DND-41 (cell line): ENCODE data around the gene TCF7.

Experiments
- ATAC-seq: fragments of 200-7000 bp; cut with Tn5 transposase; 3 replicates; pipeline ENCODE4 v1.9.1; 2021; ENCODE audit warnings: low read depth; ENCODE audit not compliant: insufficient read depth
- DNase-seq: peaks from one replicate; pipeline ENCODE4 v3.0.0-alpha.2; 2020
- H2AFZ ChIP-seq: 2 replicates; pipeline ENCODE4 v1.6.0; 2012; ENCODE audit warnings: low read depth, low read length
- H3K27ac ChIP-seq: 2 replicates; pipeline ENCODE4 v1.5.1; 2012; ENCODE audit warnings: low read length, inconsistent platforms
- H3K27me3 ChIP-seq: fragments of 200-600 bp; sonication (generic); 2 replicates; pipeline ENCODE4 v1.6.0; 2012; ENCODE audit warnings: low read length, mild to moderate bottlenecking, inconsistent platforms; ENCODE audit not compliant: insufficient read depth, poor library complexity
- H3K36me3 ChIP-seq: 2 replicates; pipeline ENCODE4 v1.5.1; 2012; ENCODE audit warnings: low read length, inconsistent platforms; ENCODE audit not compliant: insufficient read depth
- H3K4me1 ChIP-seq: 2 replicates; pipeline ENCODE4 v1.5.1; 2012; ENCODE audit warnings: mild to moderate bottlenecking, low read length; ENCODE audit not compliant: insufficient read depth
- H3K4me2 ChIP-seq: 2 replicates; pipeline ENCODE4 v1.6.0; 2012; ENCODE audit warnings: mild to moderate bottlenecking, moderate library complexity, low read length, inconsistent platforms; ENCODE audit not compliant: insufficient read depth
- H3K4me3 ChIP-seq, 2 experiments: fragments of 200-600 bp in 1 of 2; shearing (Covaris generic) in 1 of 2; 2 replicates each; pipeline ENCODE4 v1.5.1; 2012 to 2016; ENCODE audit warnings: inconsistent platforms in 2 of 2, low read length in 2 of 2, mild to moderate bottlenecking in 2 of 2, low read depth in 1 of 2, moderate library complexity in 1 of 2
- H3K79me2 ChIP-seq: 2 replicates; pipeline ENCODE4 v1.6.0; 2012; ENCODE audit warnings: low read length, inconsistent platforms; ENCODE audit not compliant: insufficient read depth
- H3K9ac ChIP-seq: 2 replicates; pipeline ENCODE4 v1.6.0; 2012; ENCODE audit warnings: low read depth, mild to moderate bottlenecking, inconsistent platforms, low read length, moderate library complexity
- H3K9me3 ChIP-seq: 2 replicates; pipeline ENCODE4 v1.5.1; 2012; ENCODE audit warnings: low read length, moderate library complexity, mild to moderate bottlenecking, inconsistent platforms; ENCODE audit not compliant: insufficient read depth, severe bottlenecking
- H4K20me1 ChIP-seq: 2 replicates; pipeline ENCODE4 v1.6.0; 2012; ENCODE audit warnings: low read length; ENCODE audit not compliant: insufficient read depth
- CTCF ChIP-seq: IDR thresholded peaks from 2 replicates; pipeline ENCODE4 v1.5.1; 2012; ENCODE audit warnings: borderline replicate concordance, low read length, moderate library complexity, mild to moderate bottlenecking; ENCODE audit not compliant: poor library complexity, severe bottlenecking; ENCODE audit errors: extremely low read depth
- EZH2 ChIP-seq: IDR thresholded peaks from 3 replicates; pipeline ENCODE4 v1.6.1; 2012; ENCODE audit warnings: borderline replicate concordance, low read depth, mild to moderate bottlenecking, moderate library complexity, low read length, inconsistent platforms; ENCODE audit not compliant: severe bottlenecking

The TCF7 gene

GRCh38 chr5:134115806-134116175, 1.3 kb downstream of the TCF7 start:
- Histone ChIP-seq H3K27ac (no peak overlapping the region), H2AFZ (no peak overlapping the region), H3K79me2 (no peaks in the 10 kb centered on the region), H3K27me3 (peaks cover 45% of the 10 kb centered on the region), H3K4me3 (no peak overlapping the region), H3K36me3 (no peaks in the 10 kb centered on the region), H3K9me3 (no peaks in the 10 kb centered on the region), H3K9ac (no peak overlapping the region), H3K4me2 (peak overlapping the region; percentile 99; the same call in 1 of the 2 replicates), H3K4me1 (peaks cover 12% of the 10 kb centered on the region), H4K20me1 (peaks cover 36% of the 10 kb centered on the region)
- no peak for TF ChIP-seq EZH2
- no peak for TF ChIP-seq CTCF
- ATAC-seq, result no peak
- DNase-seq, result no peak

GRCh38 chr5:134116286-134116685, 1.8 kb downstream of the TCF7 start:
- no peaks in the 10 kb centered on the region for H3K36me3 ChIP-seq
- H3K27me3 ChIP-seq, result peaks cover 45% of the 10 kb centered on the region
- H3K9me3 ChIP-seq, result no peaks in the 10 kb centered on the region
- H3K4me1 ChIP-seq, result peaks cover 12% of the 10 kb centered on the region
- H2AFZ ChIP-seq, result no peak overlapping the region
- no peak overlapping the region for H3K4me2 ChIP-seq
- no peak overlapping the region for H3K9ac ChIP-seq
- ATAC-seq (no peak), DNase-seq (no peak)
- H3K79me2 ChIP-seq, result no peaks in the 10 kb centered on the region
- H4K20me1 ChIP-seq, result peaks cover 36% of the 10 kb centered on the region
- no peak for TF ChIP-seq EZH2
- no peak for TF ChIP-seq CTCF
- H3K4me3 ChIP-seq, result no peak overlapping the region
- no peak overlapping the region for H3K27ac ChIP-seq

- Histone ChIP-seq H3K4me2 (no peak overlapping the region), H3K79me2 (no peaks in the 10 kb centered on the region), H3K4me1 (peaks cover 13% of the 10 kb centered on the region), H4K20me1 (peaks cover 36% of the 10 kb centered on the region), H3K4me3 (no peak overlapping the region), H2AFZ (no peak overlapping the region), H3K36me3 (no peaks in the 10 kb centered on the region), H3K27ac (no peak overlapping the region), H3K9ac (no peak overlapping the region), H3K9me3 (no peaks in the 10 kb centered on the region), H3K27me3 (peaks cover 41% of the 10 kb centered on the region)
- no peak for ATAC-seq
- no peak for DNase-seq
- TF ChIP-seq CTCF, result no peak
- peak; percentile 19 for TF ChIP-seq EZH2
Measured at GRCh38 chr5:134116789-134117761, 2.6 kb downstream of the TCF7 start.
